SK-N-SH treated with all-trans-retinoic acid at 6 μM for 48 hours (cell line): ENCODE measurements around the gene SLC28A1.

Source experiments
- ATAC-seq: fragments of 200-7000 bp; cut with Tn5 transposase; 3 replicates; pipeline ENCODE4 v1.9.1; 2020; ENCODE audit warnings: mild to moderate bottlenecking, moderate library complexity
- ARNTL ChIP-seq: fragments of 450-650 bp; formaldehyde crosslinking; IDR thresholded peaks from 2 replicates; pipeline ENCODE4 v1.5.0; 2020; ENCODE audit warnings: low read depth, mild to moderate bottlenecking, moderate library complexity, borderline replicate concordance
- BACH2 ChIP-seq: fragments of 250-450 bp; sonication (Bioruptor Pico); IDR thresholded peaks from 2 replicates; pipeline ENCODE4 v1.9.0; 2021; ENCODE audit warnings: mild to moderate bottlenecking, borderline replicate concordance
- CSRNP3 ChIP-seq: fragments of 250-450 bp; sonication (Bioruptor Pico); IDR thresholded peaks from 2 replicates; pipeline ENCODE4 v1.5.1; 2021; ENCODE audit warnings: mild to moderate bottlenecking, moderate library complexity
- ESRRG ChIP-seq: fragments of 250-450 bp; sonication (Bioruptor Pico); IDR thresholded peaks from 2 replicates; pipeline ENCODE4 v1.6.1; 2021; ENCODE audit warnings: mild to moderate bottlenecking
- GLIS3 ChIP-seq: fragments of 250-450 bp; sonication (Bioruptor Pico); IDR thresholded peaks from 2 replicates; pipeline ENCODE4 v1.5.0; 2020; ENCODE audit warnings: mild to moderate bottlenecking, moderate library complexity
- OSR1 ChIP-seq: fragments of 250-450 bp; sonication (Bioruptor Pico); IDR thresholded peaks from 2 replicates; pipeline ENCODE4 v1.8.0; 2022; ENCODE audit warnings: moderate library complexity, mild to moderate bottlenecking, inconsistent platforms
- PATZ1 ChIP-seq: fragments of 250-450 bp; sonication (Bioruptor Pico); IDR thresholded peaks from 2 replicates; pipeline ENCODE4 v1.8.0; 2020; ENCODE audit warnings: mild to moderate bottlenecking, moderate library complexity, borderline replicate concordance
- PPARA ChIP-seq: fragments of 250-450 bp; sonication (Bioruptor Pico); IDR thresholded peaks from 2 replicates; pipeline ENCODE4 v1.5.0; 2020; ENCODE audit warnings: mild to moderate bottlenecking, borderline replicate concordance
- SNAI2 ChIP-seq: fragments of 250-450 bp; sonication (Bioruptor Pico); IDR thresholded peaks from 2 replicates; pipeline ENCODE4 v1.5.0; 2020; ENCODE audit warnings: mild to moderate bottlenecking, moderate library complexity
- ZC3H10 ChIP-seq: fragments of 250-450 bp; sonication (Bioruptor Pico); IDR thresholded peaks from 2 replicates; pipeline ENCODE4 v1.5.1; 2021; ENCODE audit warnings: mild to moderate bottlenecking, moderate library complexity
- ZFP3 ChIP-seq: fragments of 250-450 bp; sonication (Bioruptor Pico); IDR thresholded peaks from 2 replicates; pipeline ENCODE4 v1.5.0; 2020; ENCODE audit warnings: mild to moderate bottlenecking, moderate library complexity
- ZFP30 ChIP-seq: fragments of 450-650 bp; formaldehyde crosslinking; IDR thresholded peaks from 2 replicates; pipeline ENCODE4 v1.5.0; 2022; ENCODE audit warnings: mild to moderate bottlenecking, moderate library complexity
- ZNF565 ChIP-seq: fragments of 450-650 bp; formaldehyde crosslinking; conservative IDR thresholded peaks from 2 replicates; pipeline ENCODE4 v1.5.0; 2020; ENCODE audit warnings: low read depth, mild to moderate bottlenecking, moderate library complexity
- TF ChIP-seq, protein P1 (sequence below): fragments of 250-450 bp; sonication (Bioruptor Pico); IDR thresholded peaks from 2 replicates; pipeline ENCODE4 v1.5.1; 2020; ENCODE audit warnings: low read depth, mild to moderate bottlenecking, moderate library complexity
- TF ChIP-seq, protein P2 (sequence below): fragments of 250-450 bp; sonication (Bioruptor Pico); IDR thresholded peaks from 2 replicates; pipeline ENCODE4 v1.8.0; 2021; ENCODE audit warnings: low read depth, mild to moderate bottlenecking, moderate library complexity, borderline replicate concordance
- TF ChIP-seq, protein P3 (sequence below): fragments of 250-450 bp; sonication (Bioruptor Pico); IDR thresholded peaks from 2 replicates; pipeline ENCODE4 v1.5.0; 2020; ENCODE audit warnings: mild to moderate bottlenecking, moderate library complexity

The SLC28A1 gene

GRCh38 chr15:84909782-84910181 is 25.3 kb downstream of the SLC28A1 start:
- TF ChIP-seq ESRRG (no peak), CSRNP3 (CRISPR knock-in tag) (no peak), ARNTL (no peak), ZC3H10 (CRISPR knock-in tag) (no peak), ZNF565 (CRISPR knock-in tag) (no peak), GLIS3 (CRISPR knock-in tag) (no peak), ZFP30 (CRISPR knock-in tag) (no peak), PATZ1 (CRISPR knock-in tag) (no peak), SNAI2 (CRISPR knock-in tag) (no peak), PPARA (CRISPR knock-in tag) (no peak), OSR1 (no peak), BACH2 (CRISPR knock-in tag) (no peak)
- TF ChIP-seq, protein P1, sequence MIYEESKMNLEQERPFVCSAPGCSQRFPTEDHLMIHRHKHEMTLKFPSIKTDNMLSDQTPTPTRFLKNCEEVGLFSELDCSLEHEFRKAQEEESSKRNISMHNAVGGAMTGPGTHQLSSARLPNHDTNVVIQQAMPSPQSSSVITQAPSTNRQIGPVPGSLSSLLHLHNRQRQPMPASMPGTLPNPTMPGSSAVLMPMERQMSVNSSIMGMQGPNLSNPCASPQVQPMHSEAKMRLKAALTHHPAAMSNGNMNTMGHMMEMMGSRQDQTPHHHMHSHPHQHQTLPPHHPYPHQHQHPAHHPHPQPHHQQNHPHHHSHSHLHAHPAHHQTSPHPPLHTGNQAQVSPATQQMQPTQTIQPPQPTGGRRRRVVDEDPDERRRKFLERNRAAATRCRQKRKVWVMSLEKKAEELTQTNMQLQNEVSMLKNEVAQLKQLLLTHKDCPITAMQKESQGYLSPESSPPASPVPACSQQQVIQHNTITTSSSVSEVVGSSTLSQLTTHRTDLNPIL (CRISPR knock-in tag), result no peak
- TF ChIP-seq, protein P2, sequence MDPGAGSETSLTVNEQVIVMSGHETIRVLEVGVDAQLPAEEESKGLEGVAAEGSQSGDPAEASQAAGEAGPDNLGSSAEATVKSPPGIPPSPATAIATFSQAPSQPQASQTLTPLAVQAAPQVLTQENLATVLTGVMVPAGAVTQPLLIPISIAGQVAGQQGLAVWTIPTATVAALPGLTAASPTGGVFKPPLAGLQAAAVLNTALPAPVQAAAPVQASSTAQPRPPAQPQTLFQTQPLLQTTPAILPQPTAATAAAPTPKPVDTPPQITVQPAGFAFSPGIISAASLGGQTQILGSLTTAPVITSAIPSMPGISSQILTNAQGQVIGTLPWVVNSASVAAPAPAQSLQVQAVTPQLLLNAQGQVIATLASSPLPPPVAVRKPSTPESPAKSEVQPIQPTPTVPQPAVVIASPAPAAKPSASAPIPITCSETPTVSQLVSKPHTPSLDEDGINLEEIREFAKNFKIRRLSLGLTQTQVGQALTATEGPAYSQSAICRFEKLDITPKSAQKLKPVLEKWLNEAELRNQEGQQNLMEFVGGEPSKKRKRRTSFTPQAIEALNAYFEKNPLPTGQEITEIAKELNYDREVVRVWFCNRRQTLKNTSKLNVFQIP (CRISPR knock-in tag), result no peak
- TF ChIP-seq, protein P3, sequence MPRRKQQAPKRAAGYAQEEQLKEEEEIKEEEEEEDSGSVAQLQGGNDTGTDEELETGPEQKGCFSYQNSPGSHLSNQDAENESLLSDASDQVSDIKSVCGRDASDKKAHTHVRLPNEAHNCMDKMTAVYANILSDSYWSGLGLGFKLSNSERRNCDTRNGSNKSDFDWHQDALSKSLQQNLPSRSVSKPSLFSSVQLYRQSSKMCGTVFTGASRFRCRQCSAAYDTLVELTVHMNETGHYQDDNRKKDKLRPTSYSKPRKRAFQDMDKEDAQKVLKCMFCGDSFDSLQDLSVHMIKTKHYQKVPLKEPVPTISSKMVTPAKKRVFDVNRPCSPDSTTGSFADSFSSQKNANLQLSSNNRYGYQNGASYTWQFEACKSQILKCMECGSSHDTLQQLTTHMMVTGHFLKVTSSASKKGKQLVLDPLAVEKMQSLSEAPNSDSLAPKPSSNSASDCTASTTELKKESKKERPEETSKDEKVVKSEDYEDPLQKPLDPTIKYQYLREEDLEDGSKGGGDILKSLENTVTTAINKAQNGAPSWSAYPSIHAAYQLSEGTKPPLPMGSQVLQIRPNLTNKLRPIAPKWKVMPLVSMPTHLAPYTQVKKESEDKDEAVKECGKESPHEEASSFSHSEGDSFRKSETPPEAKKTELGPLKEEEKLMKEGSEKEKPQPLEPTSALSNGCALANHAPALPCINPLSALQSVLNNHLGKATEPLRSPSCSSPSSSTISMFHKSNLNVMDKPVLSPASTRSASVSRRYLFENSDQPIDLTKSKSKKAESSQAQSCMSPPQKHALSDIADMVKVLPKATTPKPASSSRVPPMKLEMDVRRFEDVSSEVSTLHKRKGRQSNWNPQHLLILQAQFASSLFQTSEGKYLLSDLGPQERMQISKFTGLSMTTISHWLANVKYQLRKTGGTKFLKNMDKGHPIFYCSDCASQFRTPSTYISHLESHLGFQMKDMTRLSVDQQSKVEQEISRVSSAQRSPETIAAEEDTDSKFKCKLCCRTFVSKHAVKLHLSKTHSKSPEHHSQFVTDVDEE (CRISPR knock-in tag), result no peak
- ATAC-seq, result no peak

DNA sequence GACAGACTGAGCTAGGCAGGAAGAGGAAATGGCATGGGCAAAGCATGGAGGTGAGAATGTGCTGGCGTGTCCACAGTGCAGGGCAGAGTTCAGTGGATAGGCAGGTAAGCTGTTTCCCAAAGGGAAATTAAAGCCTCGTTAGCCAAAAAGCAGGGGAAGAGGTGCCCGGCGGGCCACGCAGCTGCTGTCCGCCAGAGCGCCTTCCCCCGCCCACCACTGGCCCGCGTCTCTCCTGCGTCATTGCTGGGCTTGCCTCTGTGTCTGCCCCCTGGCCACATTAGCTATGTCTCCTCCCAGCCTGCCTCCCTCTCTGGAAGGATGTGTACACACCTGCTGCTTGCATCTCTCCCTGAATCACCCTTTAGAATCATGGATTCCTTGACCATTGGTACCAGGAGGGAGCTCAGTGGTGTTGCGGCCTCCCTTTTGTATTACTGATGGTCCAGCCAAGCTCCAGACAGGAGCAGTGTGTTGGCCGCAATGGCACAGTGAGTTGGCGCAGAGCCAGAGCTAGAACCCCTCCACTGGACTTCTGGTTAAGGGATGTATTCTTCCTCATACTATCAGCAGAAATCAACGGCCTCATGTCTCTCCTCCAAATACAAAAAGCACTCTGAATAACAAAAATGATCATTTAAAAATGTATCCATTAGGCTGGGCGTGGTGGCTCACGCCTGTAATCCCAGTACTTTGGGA is 26.6 kb downstream of the SLC28A1 start:
- no peak for ATAC-seq
- TF ChIP-seq ZNF565 (CRISPR knock-in tag), result no peak
- TF ChIP-seq ARNTL, result no peak

DNA sequence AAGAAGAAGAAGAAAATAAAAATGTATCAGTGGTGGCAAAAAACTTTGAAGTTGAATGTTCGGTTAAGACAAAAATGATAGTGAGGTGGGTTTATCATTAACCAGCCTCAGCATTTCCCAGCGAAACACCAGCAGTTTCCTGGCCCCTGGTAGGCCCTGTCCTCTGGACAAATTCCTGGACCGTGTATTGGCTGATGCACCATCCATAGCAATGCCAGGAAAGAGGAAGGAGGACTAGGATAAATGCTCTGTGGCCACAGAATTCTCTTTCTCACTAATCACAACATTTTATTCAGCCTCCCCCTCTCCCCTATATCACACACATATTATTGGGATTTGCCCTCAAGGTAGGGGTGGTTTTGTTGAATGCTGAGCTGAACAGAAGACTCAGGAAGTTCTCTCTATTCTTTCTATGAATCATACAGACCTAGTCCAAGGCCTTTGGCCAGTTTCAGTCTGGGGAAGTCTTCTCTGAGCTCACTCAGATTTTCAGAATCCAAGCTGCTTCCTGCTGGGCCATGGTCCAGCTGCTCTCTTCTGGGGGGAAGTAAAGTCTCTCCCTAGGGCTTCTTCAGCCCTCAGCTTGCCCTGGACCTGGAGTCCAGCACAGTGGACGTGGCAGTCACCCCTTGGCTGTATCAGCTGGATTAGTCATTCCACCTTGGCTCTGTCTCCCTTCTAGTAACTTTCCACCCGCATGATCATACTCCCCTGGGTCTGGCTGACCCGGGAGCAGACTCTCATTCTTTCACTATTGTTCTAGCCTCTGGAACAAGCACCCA is 27.6 kb downstream of the SLC28A1 start:
- peak; percentile 82 for ATAC-seq
- TF ChIP-seq ZFP3 (peak; percentile 65; the same call in 1 of the 2 replicates), CSRNP3 (CRISPR knock-in tag) (no peak), PPARA (CRISPR knock-in tag) (no peak)
